Neutrophil (primary cell): ENCODE measurements around the gene PCED1B.
A peak's percentile ranks its signal among the peaks of the same experiment; 100 is the strongest.

Experiments used
- H3K27ac ChIP-seq: fragments of 200-600 bp; sonication (generic); 2 replicates; pipeline ENCODE4 v1.5.1; 2016; ENCODE audit warnings: mild to moderate bottlenecking, moderate library complexity
- H3K27me3 ChIP-seq: fragments of 200-600 bp; sonication (generic); 2 replicates; pipeline ENCODE4 v1.6.0; 2016; ENCODE audit warnings: mild to moderate bottlenecking
- H3K36me3 ChIP-seq: fragments of 200-600 bp; sonication (generic); 2 replicates; pipeline ENCODE4 v1.5.1; 2017
- H3K4me1 ChIP-seq, 2 experiments: fragments of 200-600 bp in 1 of 2; sonication (generic) in 1 of 2; 1 replicate in 1 of 2; 2 replicates in 1 of 2; pipeline versions ENCODE4 v1.5.1 to v1.6.1; 2013 to 2016; ENCODE audit warnings: low read depth in 1 of 2, low read length in 1 of 2, mild to moderate bottlenecking in 1 of 2, moderate library complexity in 1 of 2; ENCODE audit not compliant: control insufficient read depth in 1 of 2, insufficient read depth in 1 of 2
- H3K4me3 ChIP-seq, 2 experiments: fragments of 200-600 bp in 1 of 2; sonication (generic) in 1 of 2; 1 replicate in 1 of 2; 2 replicates in 1 of 2; pipeline ENCODE4 v1.5.1; 2013 to 2016; ENCODE audit warnings: low read depth in 1 of 2, low read length in 1 of 2, mild to moderate bottlenecking in 1 of 2, moderate library complexity in 1 of 2
- H3K9me3 ChIP-seq: fragments of 200-600 bp; sonication (generic); 2 replicates; pipeline ENCODE4 v1.5.1; 2016
- TF ChIP-seq, protein P1 (sequence below): fragments of 200-600 bp; sonication (generic); IDR thresholded peaks from 2 replicates; pipeline ENCODE4 v1.5.1; 2016; ENCODE audit warnings: antibody characterized with exemption

PCED1B gene

DNA sequence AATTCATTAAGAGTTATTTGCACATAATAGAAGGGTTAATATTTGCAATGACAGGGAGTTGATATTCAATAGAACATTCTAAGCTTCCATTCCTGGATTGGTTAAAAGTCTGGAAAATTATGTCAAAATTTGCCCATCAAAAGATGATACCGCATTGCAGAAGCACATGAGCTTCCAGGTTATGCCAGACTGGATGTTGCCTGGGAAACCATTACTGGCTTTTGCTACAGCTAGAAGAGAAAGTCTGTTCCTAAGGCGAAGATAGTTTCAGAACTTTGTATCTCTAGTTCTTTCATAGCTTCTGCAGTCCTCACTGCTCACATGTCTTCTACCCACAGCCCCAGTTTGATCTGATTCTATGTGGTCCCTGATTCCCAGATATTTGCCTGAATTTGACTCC lies 122.8 kb downstream of the PCED1B start:
- H3K4me3 ChIP-seq, result no peak overlapping the region
- no peaks in the 10 kb centered on the region for H3K9me3 ChIP-seq
- H3K27ac ChIP-seq, result no peak overlapping the region
- H3K36me3 ChIP-seq, result no peaks in the 10 kb centered on the region
- peaks cover 15 to 17% of the 10 kb centered on the region in 2 experiments for H3K4me1 ChIP-seq
- no peaks in the 10 kb centered on the region for H3K27me3 ChIP-seq
- TF ChIP-seq, protein P1, sequence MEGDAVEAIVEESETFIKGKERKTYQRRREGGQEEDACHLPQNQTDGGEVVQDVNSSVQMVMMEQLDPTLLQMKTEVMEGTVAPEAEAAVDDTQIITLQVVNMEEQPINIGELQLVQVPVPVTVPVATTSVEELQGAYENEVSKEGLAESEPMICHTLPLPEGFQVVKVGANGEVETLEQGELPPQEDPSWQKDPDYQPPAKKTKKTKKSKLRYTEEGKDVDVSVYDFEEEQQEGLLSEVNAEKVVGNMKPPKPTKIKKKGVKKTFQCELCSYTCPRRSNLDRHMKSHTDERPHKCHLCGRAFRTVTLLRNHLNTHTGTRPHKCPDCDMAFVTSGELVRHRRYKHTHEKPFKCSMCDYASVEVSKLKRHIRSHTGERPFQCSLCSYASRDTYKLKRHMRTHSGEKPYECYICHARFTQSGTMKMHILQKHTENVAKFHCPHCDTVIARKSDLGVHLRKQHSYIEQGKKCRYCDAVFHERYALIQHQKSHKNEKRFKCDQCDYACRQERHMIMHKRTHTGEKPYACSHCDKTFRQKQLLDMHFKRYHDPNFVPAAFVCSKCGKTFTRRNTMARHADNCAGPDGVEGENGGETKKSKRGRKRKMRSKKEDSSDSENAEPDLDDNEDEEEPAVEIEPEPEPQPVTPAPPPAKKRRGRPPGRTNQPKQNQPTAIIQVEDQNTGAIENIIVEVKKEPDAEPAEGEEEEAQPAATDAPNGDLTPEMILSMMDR, result no peak

DNA sequence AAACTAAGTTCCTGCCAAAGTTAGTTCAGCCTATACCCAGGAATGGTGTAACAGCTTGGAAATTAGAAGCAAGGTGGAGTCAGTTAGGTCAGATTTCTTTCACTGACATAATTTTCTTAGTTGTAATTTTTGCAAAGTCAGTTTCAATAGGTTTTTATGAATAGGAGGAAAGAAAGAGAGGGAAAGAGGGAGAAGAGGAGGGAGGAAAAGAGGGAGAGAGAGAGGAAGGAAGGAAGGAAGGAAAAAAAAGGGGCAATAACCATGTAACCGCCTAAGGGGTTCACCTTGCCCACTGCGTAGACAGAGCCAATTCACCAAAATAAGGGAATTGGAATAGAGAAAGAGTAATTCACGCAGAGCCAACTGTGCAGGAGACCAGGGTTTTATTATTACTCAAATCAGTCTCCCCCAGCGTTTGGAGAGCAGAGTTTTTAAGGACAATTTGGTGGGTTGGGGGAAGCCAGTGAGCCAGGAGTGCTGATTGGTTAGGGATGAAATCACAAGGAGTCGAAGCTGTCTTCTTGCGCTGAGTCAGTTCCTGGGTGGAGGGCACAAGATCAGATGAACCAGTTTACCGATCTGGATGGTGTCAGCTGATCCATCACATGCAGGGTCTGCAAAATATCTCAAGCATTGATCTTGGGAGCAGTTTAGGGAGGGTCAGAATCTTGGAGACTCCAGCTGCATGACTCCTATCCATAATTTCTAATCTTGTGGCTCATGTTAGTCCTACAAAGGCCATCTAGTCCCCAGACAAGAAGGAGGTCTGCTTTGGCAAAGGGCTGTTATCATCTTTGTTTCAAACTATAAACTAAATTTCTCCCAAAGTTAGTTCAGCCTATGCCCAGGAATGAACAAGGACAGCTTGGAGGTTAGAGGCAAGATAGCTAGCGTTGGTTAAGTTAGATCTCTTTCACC lies 126.4 kb downstream of the PCED1B start:
- H3K27ac ChIP-seq, result peak overlapping the region; percentile 90
- TF ChIP-seq, protein P1, result no peak
- H3K4me1 ChIP-seq, result peaks cover 36 to 40% of the 10 kb centered on the region in 2 experiments
- peak overlapping the region in 1 of 2 experiments; percentile 23 for H3K4me3 ChIP-seq
- peaks cover 5% of the 10 kb centered on the region for H3K36me3 ChIP-seq
- no peaks in the 10 kb centered on the region for H3K9me3 ChIP-seq
- H3K27me3 ChIP-seq, result no peaks in the 10 kb centered on the region

DNA sequence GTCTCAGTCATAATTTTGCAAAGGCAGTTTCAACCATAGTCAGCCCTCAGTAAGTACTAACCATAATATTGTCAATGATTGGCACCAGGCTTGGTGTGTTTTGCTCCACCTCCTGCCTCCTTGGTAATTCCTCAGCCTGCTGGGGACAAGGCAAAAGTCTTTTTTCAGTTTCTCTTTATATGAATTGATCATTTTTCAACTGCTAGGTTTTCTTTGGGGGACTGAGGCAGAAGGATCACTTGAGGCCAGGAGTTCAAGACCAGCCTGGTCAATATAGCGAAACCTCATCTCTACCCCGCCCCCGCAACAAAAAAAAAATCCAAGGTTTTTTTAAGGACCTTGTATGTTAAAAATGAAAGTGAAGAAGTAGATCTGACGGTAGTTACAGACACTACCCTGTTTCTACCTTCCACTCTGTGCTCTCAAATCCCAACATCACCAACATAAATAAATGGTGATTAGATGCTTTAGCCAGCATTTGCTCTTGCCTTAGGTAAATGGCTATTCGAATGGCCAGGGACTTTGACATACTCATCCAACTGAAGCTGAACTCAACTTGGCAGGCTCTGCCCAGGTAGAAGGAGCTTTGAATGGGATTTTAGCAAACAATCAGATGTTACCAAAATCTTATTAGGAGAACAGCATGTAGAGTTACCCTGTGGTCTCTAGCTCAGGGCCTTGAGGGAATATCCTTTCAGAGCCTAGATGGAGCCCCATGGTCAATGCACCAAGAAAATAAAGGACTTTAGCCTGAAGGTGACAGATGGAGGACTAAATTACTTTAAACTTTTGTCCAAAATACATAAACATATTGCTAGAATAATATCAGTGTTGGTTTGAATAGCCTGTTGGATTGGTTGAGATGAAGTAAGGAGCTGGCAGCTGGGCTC lies 127.3 kb downstream of the PCED1B start:
- H3K36me3 ChIP-seq, result peaks cover 5% of the 10 kb centered on the region
- peak overlapping the region; percentile 90 for H3K27ac ChIP-seq
- H3K9me3 ChIP-seq, result no peaks in the 10 kb centered on the region
- H3K27me3 ChIP-seq, result no peaks in the 10 kb centered on the region
- H3K4me1 ChIP-seq, result peaks cover 36 to 40% of the 10 kb centered on the region in 2 experiments
- TF ChIP-seq, protein P1, result no peak
- peak overlapping the region; percentile 19 to 23 for H3K4me3 ChIP-seq

DNA sequence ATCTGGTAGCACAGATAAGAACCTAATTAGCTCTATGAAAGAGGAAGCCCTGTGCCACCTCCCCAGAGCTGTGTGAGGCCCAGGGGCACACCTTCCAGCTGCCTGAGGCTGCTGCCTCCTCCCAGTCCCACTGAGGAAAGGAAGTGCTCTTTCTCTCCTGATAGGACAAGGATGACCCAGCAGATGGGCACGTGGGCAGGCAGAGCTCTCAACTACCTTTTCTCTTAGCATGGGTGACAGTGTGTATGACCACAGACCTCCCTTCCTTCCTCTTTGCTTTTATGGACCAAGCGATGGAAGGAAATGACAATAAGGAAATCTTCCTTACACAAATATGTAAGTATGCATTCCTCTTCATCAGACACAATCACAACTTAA lies 127.9 kb downstream of the PCED1B start:
- H3K27ac ChIP-seq, result peak overlapping the region; percentile 90
- TF ChIP-seq, protein P1, result no peak
- H3K4me3 ChIP-seq, result peak overlapping the region; percentile 19 to 23

DNA sequence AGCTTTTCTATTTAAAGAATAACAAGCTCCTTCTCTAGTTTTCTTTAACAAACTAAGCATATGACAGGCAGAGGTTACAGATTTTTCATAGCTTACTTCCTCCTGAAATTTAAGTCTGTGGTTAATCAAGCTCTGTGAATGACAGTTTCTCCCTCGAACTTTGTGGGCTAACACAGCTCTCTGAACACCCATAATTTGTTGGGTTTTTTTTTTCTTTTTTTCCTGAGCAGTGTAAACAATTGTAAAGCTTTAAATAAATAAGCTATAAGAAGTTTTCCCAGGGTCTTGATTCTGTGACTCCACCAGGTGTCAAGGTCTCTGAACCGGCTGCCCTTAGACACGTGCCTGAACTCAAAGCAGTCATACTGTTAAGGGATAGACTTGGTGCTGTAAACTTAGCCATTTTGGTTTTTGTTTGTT lies 128.4 kb downstream of the PCED1B start:
- H3K4me3 ChIP-seq, result peak overlapping the region in 1 of 2 experiments; percentile 6
- TF ChIP-seq, protein P1, result no peak
- peak overlapping the region; percentile 90 for H3K27ac ChIP-seq
- H3K9me3 ChIP-seq, result no peaks in the 10 kb centered on the region
- peaks cover 5% of the 10 kb centered on the region for H3K36me3 ChIP-seq
- no peaks in the 10 kb centered on the region for H3K27me3 ChIP-seq
- H3K4me1 ChIP-seq, result peaks cover 46 to 49% of the 10 kb centered on the region in 2 experiments

More for the DNA sequence above, 127.9 kb downstream of the PCED1B start:
- Histone ChIP-seq H3K9me3 (no peaks in the 10 kb centered on the region), H3K36me3 (peaks cover 5% of the 10 kb centered on the region), H3K4me1 (peaks cover 41 to 44% of the 10 kb centered on the region in 2 experiments), H3K27me3 (no peaks in the 10 kb centered on the region)
